DND-41 (cell line): ENCODE data around the gene TAB2.

ENCODE experiments used
- EZH2 ChIP-seq: IDR thresholded peaks from 3 replicates; pipeline ENCODE4 v1.6.1; 2012; ENCODE audit warnings: borderline replicate concordance, low read depth, mild to moderate bottlenecking, moderate library complexity, low read length, inconsistent platforms; ENCODE audit not compliant: severe bottlenecking
- TF ChIP-seq, protein P1 (sequence below): IDR thresholded peaks from 2 replicates; pipeline ENCODE4 v1.5.1; 2012; ENCODE audit warnings: borderline replicate concordance, low read length, moderate library complexity, mild to moderate bottlenecking; ENCODE audit not compliant: poor library complexity, severe bottlenecking; ENCODE audit errors: extremely low read depth

DNA sequence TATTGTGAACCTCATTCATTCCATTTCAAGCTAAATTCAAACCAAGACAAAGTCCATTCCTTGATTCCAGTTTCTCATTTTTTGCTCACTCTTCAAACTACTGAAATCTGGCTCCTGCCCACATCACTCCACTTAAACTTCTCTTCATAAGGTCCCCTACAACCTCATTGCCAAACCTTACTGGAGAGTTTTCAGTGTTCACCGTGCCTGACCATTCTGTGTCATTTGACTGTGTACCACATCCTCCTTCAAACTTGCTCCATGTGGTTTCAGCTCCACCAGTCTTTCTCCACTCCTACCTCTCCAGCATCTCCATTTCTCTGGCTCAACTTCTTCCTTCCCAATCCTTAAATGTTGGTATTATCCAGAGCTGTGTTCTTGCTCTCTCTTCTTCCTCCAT lies 38.5 kb upstream of the TAB2 start:
- TF ChIP-seq, protein P1, sequence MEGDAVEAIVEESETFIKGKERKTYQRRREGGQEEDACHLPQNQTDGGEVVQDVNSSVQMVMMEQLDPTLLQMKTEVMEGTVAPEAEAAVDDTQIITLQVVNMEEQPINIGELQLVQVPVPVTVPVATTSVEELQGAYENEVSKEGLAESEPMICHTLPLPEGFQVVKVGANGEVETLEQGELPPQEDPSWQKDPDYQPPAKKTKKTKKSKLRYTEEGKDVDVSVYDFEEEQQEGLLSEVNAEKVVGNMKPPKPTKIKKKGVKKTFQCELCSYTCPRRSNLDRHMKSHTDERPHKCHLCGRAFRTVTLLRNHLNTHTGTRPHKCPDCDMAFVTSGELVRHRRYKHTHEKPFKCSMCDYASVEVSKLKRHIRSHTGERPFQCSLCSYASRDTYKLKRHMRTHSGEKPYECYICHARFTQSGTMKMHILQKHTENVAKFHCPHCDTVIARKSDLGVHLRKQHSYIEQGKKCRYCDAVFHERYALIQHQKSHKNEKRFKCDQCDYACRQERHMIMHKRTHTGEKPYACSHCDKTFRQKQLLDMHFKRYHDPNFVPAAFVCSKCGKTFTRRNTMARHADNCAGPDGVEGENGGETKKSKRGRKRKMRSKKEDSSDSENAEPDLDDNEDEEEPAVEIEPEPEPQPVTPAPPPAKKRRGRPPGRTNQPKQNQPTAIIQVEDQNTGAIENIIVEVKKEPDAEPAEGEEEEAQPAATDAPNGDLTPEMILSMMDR: no peak
- TF ChIP-seq EZH2: no peak
